Fibroblast of lung (primary cell): ENCODE data around the gene MYBL2.

ENCODE experiments used
- CTCF ChIP-seq, 2 donors: IDR thresholded peaks in 1 of 2; conservative IDR thresholded peaks in 1 of 2; 1 replicate in 1 of 2; 2 replicates in 1 of 2; pipeline ENCODE4 v1.5.1; 2011 to 2012; ENCODE audit warnings: low read length in 2 of 2, control low read depth in 1 of 2, inconsistent platforms in 1 of 2, low read depth in 1 of 2, mild to moderate bottlenecking in 1 of 2
- EZH2 ChIP-seq: IDR thresholded peaks from 2 replicates; pipeline ENCODE4 v1.5.1; 2012; ENCODE audit warnings: low read length, control low read depth, mild to moderate bottlenecking; ENCODE audit errors: missing control alignments

DNA sequence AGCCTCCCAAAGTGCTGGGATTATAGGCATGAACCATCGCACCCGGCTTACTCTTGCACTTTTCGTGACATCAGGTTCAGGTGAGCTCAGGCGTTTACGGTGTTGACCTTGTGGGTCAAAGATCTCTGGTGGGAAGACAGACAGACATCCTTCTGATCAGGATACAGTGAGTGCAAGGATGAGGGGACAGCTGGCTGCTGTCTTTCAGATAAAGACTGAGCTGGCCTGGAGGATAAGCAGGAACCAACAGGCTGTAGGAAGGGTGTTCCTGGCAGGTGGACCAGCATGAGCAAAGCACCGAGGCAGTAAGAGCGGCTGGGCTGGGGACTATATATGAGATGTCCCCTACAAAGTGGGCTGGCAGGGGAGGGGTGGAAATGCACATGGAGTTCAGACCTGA is 71.0 kb downstream of the MYBL2 start:
- TF ChIP-seq CTCF (conservative IDR thresholded peaks at IDR 0.05 in 1 of 2, IDR thresholded peaks at IDR 0.05 in 1 of 2; ENCODE audit: low read depth in 1 of 2, low read length in 2 of 2) (no peak), EZH2 (no peak)
